ENCODE data around the gene CRYGN. TPM values are rescaled to one million over a fixed set of nuclear protein-coding genes. Genes with fewer than 3 reads are reported as not detected.

CRYGN gene
- total RNA-seq, 1 donor from 2014 or later, result not detected

- TF ChIP-seq POLR2AphosphoS5 (IDR thresholded peaks at IDR 0.05; ENCODE audit: insufficient read depth in 1 of 2, low read depth in 1 of 2) (no peak), CTCF (IDR thresholded peaks at IDR 0.05) (no peak), POLR2A (IDR thresholded peaks at IDR 0.05) (no peak)
- Histone ChIP-seq H3K27ac (peak overlapping the region; percentile 85), H3K9me3 (no peaks in the 10 kb centered on the region), H3K4me1 (peaks cover 48% of the 10 kb centered on the region), H3K27me3 (no peaks in the 10 kb centered on the region), H3K36me3 (no peaks in the 10 kb centered on the region), H3K4me3 (no peak overlapping the region)
- no peak for DNase-seq (ENCODE audit: extremely low spot score in 2 of 2)
- intact Hi-C loops (cut with DNase I), result no loop called here
Measured at GRCh38 chr7:151424799-151425198, 15.1 kb downstream of the CRYGN start.

GRCh38 chr7:151423936-151424335 is 16.0 kb downstream of the CRYGN start:
- H3K36me3 ChIP-seq, result no peaks in the 10 kb centered on the region
- TF ChIP-seq POLR2AphosphoS5 (IDR thresholded peaks at IDR 0.05; ENCODE audit: insufficient read depth in 1 of 2, low read depth in 1 of 2) (no peak), CTCF (IDR thresholded peaks at IDR 0.05) (no peak), POLR2A (IDR thresholded peaks at IDR 0.05) (no peak)
- intact Hi-C loops (cut with DNase I), result no loop called here
- no peak overlapping the region for H3K4me3 ChIP-seq
- H3K9me3 ChIP-seq, result peaks cover 1% of the 10 kb centered on the region
- H3K27ac ChIP-seq, result no peak overlapping the region
- H3K4me1 ChIP-seq, result peaks cover 40% of the 10 kb centered on the region
- no peak for DNase-seq (ENCODE audit: extremely low spot score in 2 of 2)
- no peaks in the 10 kb centered on the region for H3K27me3 ChIP-seq

DNA sequence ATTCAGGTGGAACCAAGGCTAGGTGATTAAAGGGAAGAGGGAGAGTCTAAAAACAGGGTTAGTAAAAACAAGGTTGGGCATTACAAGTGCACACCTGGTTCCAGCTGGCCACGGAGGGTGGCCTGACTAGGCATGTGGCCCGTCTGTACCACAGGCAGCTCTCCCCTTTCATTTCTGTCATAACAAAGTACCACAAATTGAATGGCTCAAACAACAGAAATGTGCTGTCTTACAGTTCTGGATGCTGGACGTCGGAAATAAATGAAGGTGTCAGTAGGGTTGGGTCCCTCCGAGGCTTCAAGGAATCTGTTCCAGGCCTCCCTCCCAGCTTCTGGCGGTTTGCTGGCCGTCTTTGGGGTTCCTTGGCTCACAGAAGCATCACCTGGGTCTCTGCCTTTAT is 16.7 kb downstream of the CRYGN start:
- intact Hi-C loops (cut with DNase I), result no loop called here

DNA sequence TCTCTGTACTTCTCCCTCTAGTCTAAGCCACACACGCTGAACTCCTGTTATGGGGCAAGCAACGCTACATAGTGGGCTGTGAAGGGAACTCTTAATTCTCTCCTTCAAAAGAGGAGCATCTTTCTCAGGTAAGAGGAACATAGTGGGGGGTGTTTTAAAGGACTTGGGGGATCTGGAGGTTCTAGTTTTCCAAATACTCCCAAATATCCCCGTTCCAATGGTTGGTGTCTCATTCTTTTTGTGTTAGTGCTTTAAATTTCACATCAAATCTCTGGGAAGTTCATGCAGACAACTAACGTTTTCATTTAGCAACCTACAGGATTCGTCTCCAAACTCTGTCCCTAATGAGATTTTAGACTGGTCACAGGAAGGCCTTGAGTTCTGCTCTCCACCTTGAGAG is 17.7 kb downstream of the CRYGN start:
- H3K27ac ChIP-seq, result no peak overlapping the region
- TF ChIP-seq POLR2A (IDR thresholded peaks at IDR 0.05) (no peak), POLR2AphosphoS5 (IDR thresholded peaks at IDR 0.05; ENCODE audit: insufficient read depth in 1 of 2, low read depth in 1 of 2) (no peak), CTCF (IDR thresholded peaks at IDR 0.05) (no peak)
- H3K9me3 ChIP-seq, result peaks cover 3% of the 10 kb centered on the region
- H3K27me3 ChIP-seq, result no peaks in the 10 kb centered on the region
- intact Hi-C loops (cut with DNase I), result no loop called here
- H3K4me3 ChIP-seq, result no peak overlapping the region
- H3K4me1 ChIP-seq, result peaks cover 23% of the 10 kb centered on the region
- no peaks in the 10 kb centered on the region for H3K36me3 ChIP-seq
- no peak for DNase-seq (ENCODE audit: extremely low spot score in 2 of 2)

More for the DNA sequence above, 16.7 kb downstream of the CRYGN start:
- no peak for DNase-seq (ENCODE audit: extremely low spot score in 2 of 2)
- no peaks in the 10 kb centered on the region for H3K36me3 ChIP-seq
- H3K4me1 ChIP-seq, result peaks cover 33% of the 10 kb centered on the region
- H3K4me3 ChIP-seq, result no peak overlapping the region
- TF ChIP-seq POLR2A (IDR thresholded peaks at IDR 0.05) (no peak), POLR2AphosphoS5 (IDR thresholded peaks at IDR 0.05; ENCODE audit: insufficient read depth in 1 of 2, low read depth in 1 of 2) (no peak), CTCF (IDR thresholded peaks at IDR 0.05) (no peak)
- no peaks in the 10 kb centered on the region for H3K27me3 ChIP-seq
- H3K27ac ChIP-seq, result no peak overlapping the region
- peaks cover 3% of the 10 kb centered on the region for H3K9me3 ChIP-seq

- H3K27ac ChIP-seq, result no peak overlapping the region
- peaks cover 15% of the 10 kb centered on the region for H3K4me1 ChIP-seq
- H3K9me3 ChIP-seq, result peaks cover 3% of the 10 kb centered on the region
- intact Hi-C loops (cut with DNase I), result no loop called here
- no peaks in the 10 kb centered on the region for H3K27me3 ChIP-seq
- DNase-seq (ENCODE audit: extremely low spot score in 2 of 2), result no peak
- no peaks in the 10 kb centered on the region for H3K36me3 ChIP-seq
- H3K4me3 ChIP-seq, result no peak overlapping the region
- no peak for TF ChIP-seq POLR2AphosphoS5 (IDR thresholded peaks at IDR 0.05; ENCODE audit: insufficient read depth in 1 of 2, low read depth in 1 of 2)
- TF ChIP-seq POLR2A (IDR thresholded peaks at IDR 0.05), result no peak
- TF ChIP-seq CTCF (IDR thresholded peaks at IDR 0.05), result no peak
Measured at GRCh38 chr7:151420144-151420543, 19.8 kb downstream of the CRYGN start.
